GM21619 (cell line): ENCODE data around the gene CTAG1A.
"Not testable (repeated sequence)": the region's sequence is repeated elsewhere in the genome, so short reads cannot be mapped to it uniquely, and the experiment has no call there.

Experiments
- ATAC-seq: cut with Tn5 transposase; IDR thresholded peaks from one replicate; pipeline ENCODE4 v1.9.1; 2021; ENCODE audit not compliant: unreplicated experiment

Gene CTAG1A

DNA sequence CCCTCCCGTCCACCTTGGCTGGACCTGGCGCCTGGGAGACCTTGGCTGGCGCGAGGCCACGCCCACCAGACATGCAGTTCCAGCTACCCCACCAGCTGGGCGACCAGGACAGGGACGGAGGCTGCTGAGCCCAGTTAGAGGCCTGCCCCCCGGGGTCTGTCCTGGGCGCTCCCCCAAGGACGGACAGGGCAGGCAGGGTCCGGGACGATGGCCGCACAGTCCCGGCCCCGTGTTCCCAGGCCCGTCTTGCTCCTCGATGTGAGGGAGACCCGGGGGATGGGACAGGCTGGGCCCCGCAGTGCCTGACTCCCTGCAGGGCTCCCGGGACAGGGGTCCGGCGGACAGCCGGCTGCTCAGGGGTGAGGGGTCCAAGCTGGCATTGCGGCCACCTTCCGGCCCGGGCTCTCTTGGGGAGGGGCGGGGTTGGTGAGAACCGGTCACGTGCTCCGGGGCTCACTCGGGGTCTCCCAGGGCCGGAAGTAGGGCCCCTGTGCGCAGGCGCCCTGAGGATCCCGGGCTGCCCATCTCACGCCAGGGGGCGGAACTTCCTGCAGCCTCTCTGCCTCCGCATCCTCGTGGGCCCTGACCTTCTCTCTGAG lies at the start of gene CTAG1A:
Gene CTAG1A, plus strand, starts transcription at position 549 of the 599 bp plus-strand sequence. CDS start 74 bp downstream, outside the sequence.
- ATAC-seq: not testable (repeated sequence)

DNA sequence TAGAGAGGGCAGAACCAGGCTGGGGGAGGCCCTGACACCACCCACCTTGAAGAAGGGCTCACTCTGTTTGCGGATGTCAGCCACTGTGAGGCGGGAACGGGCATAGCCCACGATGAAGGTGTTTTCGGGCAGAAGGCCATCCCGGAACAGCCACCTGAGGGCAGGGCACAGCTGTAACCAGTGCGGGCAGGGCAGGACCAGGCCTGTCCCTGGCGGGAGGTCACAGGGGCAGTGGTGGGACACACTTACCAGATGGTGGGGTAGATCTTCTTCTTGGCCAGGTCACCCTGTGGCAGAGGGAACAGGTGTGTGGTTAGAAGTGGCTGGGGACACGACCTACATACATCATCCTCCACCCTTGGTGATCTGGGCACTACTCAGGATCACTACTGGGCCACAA lies 49.0 kb upstream of the CTAG1A start:
- no peak for ATAC-seq

- ATAC-seq: no peak
Measured at GRCh38 chrX:154539077-154539476, 45.9 kb upstream of the CTAG1A start.

DNA sequence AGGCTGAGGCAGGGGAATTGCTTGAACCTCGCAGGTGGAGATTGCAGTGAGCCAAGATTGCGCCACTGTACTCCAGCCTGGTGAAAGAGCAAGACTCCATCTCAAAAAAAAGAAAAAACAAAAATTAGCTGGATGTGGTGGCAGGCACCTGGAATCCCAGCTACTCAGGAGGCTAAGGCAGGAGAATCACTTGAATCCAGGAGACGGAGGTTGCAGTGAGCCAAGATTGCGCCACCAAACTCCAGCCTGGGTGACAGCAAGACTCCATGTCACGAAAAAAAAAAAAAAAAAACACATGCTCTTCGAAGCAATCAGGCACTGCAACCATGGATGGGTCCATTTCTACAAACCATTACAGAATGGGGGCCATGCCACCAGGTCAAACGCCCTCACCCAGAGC lies 44.6 kb upstream of the CTAG1A start:
- not testable (repeated sequence) for ATAC-seq

DNA sequence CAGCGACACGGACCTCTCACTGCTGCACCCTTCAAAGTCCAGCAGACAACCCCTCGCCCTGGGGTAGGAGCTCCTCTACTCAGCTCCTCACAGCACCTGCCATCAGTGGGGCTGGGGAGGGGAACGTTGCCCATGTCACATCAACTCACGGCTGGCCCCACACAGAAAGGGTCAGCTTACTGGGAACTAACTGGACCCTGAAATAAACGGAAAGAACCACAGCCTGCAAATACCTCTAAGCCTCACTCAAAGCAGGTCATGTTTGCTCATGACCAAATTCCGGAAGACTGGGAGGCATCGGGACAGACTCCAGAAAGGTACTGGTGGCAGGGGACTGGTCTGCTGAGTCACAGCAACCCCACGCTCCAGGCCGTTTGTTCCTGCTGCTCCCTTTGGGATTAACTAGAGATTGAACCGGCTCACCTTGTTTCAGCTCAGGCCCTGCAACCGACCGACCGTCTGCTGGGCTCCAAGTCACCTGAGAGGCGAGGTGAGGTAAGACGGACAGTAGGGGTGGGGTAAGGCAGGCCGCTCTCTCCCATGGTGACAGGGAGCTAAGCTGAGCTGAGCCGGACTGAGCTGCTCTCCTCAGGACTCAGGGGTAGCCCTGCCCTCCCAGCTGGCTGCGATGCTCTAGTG lies 43.9 kb upstream of the CTAG1A start:
- no peak for ATAC-seq

- ATAC-seq: no peak
Measured at GRCh38 chrX:154541589-154541895, 43.4 kb upstream of the CTAG1A start.

DNA sequence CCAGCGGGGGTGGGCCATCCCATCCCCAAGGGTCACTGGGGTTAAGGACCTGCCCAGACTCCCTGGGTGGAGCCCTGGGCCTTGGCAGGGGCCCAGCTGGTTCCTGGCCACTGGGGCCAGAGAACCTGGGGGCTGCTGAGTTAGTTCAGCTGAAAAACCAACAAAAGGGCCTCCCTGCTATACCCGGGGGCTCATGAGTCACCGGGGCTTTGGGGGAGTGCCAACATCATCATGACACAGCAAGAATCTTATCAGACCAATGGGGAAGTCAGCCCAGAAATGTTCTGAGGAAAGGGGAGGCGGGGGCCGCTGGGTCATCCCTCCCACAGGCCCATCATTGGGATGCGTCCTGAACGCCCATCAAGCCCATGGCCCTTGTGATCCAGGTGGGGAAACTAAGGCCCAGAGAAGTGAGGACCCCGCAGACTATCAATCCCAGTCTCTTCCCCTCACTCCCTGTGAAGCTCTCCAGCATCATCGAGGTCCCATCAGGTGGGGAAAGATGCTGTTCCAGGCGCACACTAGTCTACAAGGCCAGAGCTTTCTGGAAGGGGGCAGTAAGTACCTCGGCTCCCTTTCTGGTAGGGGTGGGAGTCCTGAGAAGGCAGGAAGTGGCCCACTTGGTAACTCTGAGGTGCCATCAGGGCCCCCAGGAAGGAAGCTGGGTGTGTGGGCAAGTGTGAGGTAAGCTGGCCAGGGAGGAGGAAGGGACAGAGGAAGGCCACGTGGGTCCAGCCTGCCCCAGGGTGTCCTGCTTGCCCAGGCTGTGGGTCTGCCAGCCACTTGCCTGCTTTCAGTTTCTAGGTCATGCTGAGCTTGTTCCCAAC lies 42.8 kb upstream of the CTAG1A start:
- no peak for ATAC-seq

DNA sequence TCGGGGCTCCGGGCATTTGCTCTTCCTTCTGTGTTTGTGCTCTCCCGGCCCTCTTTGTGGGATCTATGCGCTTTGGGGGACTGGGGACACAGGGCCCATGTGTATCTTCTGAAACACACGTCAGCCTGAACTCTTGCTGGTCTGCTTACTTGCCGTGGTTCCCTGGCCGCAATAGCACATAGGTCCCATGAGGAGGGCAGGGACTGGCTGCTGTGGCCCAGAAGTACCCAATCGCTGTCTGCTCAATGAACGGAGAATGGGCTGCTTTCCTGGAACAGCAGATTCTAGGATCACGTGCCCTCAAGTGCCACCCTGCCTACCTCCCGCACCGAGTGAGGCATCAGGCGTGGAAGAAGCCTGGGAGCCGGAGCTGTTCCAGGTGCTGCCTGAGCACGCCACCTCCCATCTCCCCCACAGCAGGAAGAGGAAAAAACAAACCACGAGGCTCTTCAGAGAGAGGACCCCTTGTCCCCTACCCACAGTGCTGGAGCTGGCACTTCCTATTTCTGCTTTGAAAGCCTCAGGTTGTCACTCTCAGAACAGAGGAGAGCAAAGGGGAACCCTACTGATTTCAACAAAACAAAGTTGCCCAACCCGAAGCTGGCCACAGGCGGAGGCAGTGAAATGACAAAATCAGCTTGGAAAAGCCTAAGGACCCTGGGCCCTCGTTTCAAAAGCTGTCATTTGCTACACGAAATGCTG lies 42.1 kb upstream of the CTAG1A start:
- ATAC-seq: no peak

GRCh38 chrX:154545673-154546274 lies 39.2 kb upstream of the CTAG1A start:
- no peak for ATAC-seq

DNA sequence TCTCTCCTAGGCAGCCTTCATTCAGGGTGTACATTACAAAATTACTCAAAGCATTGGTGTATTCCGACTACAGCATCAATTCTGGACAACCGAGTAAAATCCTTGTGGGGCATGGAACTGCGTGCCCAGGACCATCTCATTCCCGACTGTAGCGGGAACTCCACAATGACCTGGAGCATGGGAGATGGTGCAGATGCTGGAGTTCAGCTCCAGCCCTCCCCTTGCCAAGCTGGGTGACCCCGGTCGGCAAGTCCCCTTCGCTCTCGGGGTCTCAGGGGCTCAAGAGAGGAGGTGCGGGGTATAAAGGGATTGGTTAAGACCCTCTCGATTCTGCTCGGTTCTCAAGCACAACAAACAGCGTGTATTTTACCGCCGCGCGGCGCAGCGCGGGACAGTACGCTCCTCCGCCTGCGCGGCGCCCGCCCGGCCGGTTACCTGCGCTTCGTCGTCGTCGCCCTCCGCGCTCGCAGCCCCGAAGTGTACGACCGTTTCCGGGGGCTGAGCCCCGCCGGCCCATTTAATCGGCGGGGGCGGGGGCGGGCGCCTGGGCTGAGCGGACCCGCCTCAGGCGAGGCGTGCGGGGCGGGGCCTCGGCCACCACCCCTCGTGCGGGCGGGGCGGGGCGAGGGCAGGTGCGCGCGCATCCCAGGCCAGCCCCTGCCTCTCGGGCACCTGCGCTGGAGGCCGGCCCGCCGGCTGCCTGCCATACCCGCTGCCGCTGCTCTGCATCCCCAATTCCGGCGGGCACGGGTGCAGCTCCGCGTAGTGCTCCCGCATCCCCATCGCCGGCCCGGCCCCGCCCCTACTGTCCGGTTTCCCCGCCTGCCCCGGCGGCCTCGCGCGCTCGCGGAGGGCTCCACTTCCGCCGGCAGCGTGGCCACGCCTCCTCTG lies 38.3 kb upstream of the CTAG1A start, which contains the start of gene G6PD:
Gene G6PD, minus strand, starts transcription at position 493 of the 891 bp plus-strand sequence. CDS start 691 bp downstream, outside the sequence.
- peak; percentile 41 for ATAC-seq

GRCh38 chrX:154547245-154548027 lies 37.5 kb upstream of the CTAG1A start, which contains the start of gene IKBKG:
Gene IKBKG (plus strand): TSS chrX:154547620. CDS start chrX:154552003, 4,383 bp downstream.
- ATAC-seq: peak; percentile 78

DNA sequence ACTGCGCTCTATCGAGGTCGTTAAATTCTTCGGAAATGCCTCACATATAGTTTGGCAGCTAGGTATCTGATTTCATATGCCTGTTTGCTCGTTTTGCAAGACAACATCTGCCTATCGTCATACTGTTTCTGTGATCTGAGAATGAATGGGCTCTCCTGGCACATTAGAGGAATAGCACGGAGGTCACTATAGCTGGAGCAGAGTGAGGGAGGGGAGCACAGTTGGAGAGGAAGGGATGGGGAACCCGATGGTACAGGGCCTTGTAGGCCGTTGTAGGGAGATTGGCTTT lies 37.0 kb upstream of the CTAG1A start:
- no peak for ATAC-seq

GRCh38 chrX:154549766-154550165 lies 35.2 kb upstream of the CTAG1A start:
- ATAC-seq: no peak

DNA sequence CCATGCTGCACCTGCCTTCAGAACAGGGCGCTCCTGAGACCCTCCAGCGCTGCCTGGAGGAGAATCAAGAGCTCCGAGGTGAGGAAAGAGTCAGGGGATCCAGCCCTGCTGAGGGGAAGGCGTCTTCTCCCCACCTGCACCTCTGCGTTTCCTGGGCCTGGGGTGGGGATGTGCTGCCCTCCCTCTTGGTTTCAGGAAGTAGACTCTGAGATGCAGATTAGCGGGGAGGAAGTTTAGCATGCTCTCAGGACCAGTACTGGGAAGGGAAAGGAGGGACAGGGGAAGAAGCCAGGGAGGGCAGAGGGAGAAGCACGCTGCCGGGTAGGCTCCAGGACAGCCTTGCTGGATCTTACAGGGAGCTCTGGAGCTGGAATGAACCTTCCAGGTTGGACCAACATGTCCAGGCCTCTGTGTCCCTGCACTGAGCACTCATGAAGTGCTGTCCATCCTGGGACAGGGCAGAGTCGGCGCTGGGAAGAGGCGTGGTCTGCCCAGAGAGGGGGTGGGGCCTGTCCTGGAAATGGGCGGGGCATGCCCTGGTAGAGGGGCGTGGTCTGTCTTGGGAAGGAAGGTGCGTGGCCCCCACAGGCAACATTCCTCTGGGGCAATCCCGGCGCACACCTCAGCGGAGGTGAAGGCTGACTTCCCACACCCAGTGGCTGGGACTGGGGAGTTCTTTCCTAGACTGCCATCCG lies 32.7 kb upstream of the CTAG1A start:
- ATAC-seq: not testable (repeated sequence)

GRCh38 chrX:154558060-154558690 lies 26.8 kb upstream of the CTAG1A start:
- ATAC-seq: not testable (repeated sequence)

DNA sequence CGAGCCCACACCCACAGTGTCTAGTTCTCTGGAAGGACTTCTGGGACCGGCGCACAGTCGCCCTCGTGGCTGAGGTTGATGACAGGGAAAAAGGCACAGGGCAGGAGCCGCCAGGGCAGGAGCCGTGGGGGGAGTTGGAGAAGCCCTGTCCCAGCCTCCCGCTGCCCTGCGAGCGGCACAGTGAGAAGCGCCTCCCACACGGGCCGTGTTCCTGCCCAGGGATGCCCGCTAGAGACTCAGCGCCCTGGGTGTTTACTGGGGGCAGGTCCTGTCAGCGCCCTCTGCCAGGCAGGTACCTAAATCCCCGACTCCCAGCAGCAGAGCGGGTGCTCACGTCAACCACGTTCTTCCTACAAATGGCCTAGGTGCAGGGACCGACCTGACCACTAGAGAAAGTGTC lies 26.0 kb upstream of the CTAG1A start:
- ATAC-seq: not testable (repeated sequence)

DNA sequence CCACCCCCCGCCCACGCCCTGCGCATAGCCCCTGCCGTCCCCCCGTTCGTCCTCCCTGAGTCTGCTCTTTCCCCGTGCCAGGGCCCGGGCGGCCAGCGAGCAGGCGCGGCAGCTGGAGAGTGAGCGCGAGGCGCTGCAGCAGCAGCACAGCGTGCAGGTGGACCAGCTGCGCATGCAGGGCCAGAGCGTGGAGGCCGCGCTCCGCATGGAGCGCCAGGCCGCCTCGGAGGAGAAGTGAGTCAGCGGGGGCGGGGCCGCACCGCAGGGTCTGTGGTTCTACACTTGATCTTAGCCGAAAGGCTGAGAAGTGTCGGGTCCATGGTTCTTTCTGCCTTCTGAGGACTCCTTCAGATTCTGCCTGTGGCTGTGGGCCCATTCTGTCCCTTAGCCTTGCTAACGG lies 24.6 kb upstream of the CTAG1A start:
- ATAC-seq: not testable (repeated sequence)

DNA sequence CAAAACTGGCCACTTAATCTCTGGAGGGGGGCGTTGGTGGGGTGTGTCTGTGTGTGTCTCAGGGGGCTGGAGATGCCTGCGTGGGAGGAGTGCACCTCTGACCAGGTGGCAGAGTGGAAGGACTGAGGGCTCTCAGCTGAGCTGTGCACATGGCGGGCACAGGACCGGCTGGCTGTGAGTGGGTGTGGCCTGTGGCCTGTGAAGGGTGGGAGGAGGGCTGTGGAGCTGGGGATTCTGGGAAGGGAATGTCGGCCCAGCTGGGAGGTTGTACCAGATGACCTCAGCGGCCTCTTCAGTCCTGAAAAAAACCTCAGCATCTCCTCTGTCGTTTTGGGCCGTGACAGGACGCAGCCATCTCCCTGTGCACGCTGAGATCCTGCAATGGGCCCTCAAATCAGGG lies 22.6 kb upstream of the CTAG1A start:
- ATAC-seq: not testable (repeated sequence)
